HK-2 (cell line): ENCODE data around the gene NME9.

Experiments
- DNase-seq: peaks from one replicate; pipeline ENCODE4 v3.0.0-alpha.2; 2018; ENCODE audit not compliant: unreplicated experiment

NME9 gene

DNA sequence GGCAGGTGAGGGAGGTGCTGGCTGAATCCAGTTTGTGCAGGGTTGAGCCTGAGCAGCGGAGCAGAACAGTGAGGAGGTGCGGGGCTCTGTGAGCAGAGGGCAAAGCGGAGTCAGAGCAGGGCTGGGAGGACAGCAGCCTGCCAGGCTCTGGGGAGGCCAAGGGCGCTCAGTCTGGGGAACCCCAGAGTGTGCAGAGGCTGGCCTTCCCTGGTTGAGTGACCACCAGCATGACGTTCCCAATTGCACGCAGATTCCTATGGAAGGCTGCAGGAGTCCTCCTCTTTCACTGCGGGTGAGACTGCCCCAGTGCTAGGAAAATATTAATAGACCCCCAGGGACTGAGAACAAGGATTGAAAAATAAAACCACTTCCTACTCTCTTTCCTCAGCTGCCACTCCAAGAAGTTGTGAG, 31.9 kb upstream of the NME9 start:
- DNase-seq, result peak; percentile 93

DNA sequence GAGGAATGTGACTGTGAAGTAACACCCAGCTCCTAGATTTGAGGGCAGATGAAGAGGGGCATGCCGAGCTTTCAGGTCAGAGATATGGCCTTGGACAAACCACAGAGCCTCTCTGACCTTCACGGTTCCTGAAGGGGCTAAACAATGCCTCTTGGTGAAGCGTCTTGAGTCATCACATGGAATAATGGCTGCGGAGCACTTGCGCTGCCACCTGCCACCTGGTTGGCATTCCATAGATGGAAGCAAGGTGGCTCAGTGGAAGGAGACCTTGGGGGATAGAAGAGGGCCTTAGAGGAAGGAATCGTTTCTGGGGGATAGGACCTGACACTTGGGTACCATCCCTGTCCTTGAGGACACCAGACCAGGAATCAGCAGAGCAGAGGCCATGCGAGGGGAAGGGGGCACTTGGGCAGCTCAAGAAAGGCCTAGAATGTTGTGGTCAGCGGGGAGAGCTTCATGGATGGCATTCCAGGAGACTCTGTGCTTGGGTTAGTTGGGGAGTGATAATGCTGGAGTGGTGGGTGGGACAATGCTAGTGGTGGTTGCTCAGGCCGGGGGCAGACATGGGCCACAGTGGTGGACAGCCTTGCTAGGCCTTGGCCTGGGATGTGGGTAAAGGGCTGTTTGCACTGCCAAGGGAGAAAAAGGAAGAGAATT, 31.3 kb upstream of the NME9 start:
- DNase-seq, result no peak

DNA sequence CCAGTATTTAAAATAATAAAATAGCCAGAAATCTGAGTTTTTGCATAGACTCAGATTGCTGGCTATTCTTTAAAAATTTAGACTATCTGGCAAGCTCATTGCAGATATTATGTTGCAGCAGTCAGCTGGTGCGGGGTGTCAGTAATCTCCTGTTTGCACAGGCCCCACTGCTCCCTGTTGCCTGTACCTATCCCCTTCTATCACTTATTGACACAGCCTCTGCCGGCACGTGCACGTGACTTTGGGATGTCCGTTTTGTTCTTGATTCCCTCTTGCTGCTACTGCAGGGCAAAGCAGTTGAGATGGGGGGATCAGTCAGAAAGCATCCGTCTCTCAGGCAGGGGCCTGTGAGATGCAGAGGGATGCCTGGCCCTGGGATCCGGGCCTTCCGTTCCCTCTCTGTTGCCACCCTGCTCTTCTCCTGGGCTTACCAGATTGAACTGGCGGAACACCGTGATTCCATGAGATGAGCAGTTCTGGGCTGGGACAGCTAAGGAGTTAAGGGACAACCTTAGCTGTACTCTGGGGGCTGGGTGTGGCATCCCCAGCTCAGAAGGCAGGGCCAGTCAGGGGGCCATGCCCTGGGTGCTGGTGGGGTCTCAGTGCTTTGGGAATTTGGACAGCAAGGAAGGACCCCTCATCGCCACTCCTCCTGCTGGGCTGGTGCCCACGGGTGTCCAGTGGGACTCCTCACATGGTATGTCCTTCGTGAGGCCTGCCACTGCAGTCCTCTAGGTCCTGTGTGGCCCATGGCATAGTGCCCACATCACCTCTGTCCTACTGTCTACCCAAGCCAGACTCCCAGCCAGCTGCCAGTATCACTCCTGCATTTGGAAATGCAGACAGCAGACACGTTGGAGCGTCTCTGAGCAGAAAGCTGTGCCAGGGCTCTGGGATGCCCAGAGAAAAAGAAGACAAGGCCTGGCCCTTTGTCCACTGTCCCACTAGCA, 30.5 kb upstream of the NME9 start:
- DNase-seq, result no peak

DNA sequence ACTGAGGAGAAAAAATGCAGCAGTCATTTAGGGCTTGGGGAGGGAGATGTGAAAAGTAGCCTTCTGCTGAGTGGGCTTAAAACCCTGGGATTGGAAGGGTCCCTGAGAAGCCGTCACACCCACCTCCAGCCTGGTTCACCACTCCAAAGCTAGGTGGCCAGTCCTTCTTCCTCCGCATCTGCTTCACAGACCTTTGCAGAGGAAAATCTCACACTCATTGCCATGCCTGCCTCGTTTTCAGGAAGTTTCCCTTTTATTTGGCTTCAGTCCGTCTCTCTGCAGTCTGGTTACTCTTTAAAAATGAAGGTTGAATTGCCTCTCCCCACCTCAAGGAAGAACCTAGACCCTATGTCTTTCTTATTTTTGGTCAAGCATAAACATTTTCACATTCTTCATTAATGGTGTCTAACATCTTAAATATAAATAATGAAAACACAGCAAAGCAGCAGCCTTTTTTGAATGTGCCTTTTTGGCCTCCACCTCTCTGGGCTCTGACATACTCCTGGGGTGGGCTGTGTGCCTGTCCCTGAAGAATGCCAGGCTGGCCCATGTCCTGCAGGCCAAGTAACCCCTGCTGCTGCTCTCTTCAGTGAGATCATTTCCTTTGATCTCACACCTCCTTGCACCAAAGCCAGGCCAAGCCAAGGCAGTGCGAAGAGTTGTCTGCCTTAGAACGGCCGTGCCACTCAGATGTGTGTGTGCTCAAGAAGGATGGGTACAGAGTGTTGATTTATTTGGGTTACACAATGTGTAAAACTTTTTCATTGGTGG, 29.7 kb upstream of the NME9 start:
- DNase-seq, result no peak

DNA sequence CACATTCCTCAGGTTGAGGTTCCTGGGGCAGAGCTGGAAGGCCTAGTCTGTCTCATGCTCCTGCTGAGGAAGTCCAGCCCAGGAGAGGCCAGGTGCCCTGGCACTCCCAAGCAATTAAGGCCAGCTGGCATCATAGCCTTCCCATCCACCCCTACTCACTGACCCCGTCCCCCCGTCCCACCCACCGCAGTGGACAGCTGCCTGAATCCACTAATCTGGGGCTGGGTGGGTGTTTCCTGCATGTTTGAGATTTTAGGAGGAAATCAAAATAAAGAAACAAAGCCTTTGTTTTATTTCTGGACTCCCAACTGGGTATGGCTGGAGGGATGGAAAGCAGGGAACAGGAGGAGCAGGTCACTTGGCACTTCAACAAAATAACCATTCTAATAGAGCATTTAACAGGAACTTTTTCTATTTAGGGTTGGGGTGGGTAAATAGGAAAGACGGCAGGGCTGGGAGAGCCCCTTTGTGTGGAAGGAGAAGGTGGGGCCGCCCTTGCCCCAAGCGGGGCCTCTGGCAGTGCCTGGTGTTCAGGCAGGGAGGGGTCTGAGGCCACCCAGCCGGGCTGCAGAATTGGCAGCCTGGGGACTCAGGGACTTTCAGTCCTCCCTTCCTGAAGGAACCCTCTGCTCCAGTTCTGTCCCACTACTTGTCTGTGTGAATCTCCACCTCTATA, 27.2 kb upstream of the NME9 start:
- DNase-seq, result no peak

DNA sequence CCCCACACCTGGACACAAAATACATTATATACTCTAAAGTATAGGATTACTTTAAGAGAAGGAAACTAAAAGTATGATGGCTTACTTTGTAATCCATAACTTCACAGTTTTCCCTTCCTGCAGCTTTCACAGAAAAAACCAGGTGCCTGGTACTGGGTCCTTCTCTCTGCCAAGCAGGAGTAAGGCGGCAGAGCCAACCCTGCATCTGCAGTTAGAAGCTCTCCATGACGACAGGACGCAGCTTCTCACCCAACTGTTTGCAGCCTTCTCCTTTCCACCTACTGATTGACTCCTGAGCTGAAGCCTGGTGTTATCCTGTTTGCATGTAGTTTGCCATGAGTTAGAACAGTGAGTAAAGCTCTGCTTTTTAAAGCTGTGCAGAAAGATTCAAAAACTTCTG, 25.4 kb upstream of the NME9 start:
- DNase-seq, result no peak

DNA sequence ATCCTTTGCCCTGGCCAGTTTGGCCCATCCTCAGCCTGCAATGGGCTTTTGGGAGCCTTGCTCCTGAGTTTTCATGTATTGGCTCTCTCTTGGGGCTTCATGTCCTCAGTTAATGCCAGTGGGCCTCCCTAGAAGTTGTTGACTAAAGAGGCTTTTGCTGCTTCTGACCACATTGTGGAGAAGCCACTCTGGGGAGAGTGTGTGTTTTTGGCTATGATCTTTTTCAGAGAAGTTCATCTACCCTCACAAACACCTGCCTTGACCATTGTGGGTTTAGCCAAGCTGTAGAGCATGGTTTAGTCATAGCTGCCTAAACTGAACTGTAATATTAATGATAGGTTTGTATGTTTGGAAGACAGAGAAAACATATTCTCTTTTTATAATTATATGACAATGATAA, 24.7 kb upstream of the NME9 start:
- no peak for DNase-seq

DNA sequence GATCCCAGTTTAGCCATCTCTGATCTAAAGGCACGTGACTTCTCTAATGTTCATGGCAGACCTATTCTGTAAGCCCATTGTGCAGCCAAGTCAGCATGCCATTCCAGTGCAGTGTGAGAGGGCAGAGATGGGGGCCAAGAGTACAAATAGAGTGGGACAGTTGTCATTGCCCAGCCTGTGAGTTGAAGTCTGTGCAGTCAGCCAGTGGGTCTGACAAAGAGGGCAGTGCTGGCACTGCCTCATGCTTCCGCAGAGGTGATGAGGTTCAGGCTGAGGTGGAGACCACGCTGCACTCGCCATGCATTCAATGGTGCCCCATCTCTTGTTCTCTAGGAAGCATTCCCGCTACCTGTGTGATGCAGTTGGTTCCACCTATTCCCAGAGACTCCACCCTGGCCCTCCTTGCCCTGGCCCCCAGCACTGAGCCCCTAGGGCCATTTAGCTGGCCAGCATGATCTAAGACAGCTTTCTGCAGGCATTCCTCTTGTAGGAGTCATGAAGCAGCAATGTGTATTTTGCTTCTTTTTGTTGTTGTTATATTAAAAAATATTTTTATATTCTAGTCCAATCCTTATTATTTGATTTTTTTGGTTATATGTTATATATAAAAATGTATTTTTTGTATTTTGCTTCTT, 22.4 kb upstream of the NME9 start:
- no peak for DNase-seq

DNA sequence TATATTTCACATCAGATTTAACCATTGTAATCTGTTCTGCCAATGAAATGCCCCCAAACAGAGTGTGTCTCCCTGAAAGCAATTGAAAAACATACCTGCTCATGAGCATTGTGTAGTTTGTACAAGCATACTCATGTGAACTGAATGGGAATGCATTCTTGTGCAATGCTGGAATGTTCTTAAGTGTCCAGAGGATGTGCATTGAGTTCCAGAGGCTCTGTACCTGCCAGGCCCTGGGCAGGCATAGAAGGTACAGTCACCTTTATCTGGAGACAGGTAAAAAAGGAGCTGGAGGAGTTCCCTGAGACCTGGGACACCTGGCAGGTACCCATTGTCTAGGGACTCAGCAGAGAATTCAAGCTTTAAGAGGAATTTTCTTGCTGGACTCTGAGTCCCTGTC, 21.5 kb upstream of the NME9 start:
- DNase-seq, result no peak

DNA sequence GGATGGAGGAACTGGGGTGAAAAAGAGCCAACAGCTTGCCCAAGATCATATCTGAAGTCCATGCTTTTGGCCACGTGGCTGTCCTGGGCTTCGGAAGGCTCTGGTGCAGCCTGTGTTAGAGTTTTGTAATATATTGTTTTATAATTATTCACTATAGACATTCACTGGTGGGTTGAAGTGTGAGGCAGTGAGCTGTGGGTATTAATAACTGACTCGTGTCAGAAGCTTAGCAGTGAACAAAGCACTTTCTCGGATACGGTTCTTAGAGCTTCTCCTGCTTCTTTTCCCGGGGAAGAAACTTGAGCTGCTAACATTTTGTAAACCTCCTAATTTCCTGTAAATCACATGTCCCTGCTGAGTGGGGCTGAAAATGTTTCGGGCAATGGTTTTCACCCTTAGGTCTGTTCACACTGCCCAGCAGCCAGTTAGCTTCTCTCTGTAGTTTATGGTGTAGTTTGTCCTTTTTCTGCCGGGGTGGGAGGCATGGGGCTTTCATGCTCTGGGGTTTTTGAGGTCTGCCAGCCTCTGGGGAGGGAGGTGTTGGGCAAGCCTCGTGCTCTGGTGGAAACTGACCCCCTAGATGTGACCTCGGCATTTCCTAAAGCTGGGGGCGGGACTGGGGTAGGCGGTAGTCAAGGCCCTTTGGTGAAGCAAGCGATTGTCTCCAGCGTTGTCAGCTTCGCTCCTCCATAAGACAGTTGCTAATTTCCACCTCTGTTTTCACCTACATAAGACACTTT, 20.4 kb upstream of the NME9 start:
- DNase-seq, result no peak

DNA sequence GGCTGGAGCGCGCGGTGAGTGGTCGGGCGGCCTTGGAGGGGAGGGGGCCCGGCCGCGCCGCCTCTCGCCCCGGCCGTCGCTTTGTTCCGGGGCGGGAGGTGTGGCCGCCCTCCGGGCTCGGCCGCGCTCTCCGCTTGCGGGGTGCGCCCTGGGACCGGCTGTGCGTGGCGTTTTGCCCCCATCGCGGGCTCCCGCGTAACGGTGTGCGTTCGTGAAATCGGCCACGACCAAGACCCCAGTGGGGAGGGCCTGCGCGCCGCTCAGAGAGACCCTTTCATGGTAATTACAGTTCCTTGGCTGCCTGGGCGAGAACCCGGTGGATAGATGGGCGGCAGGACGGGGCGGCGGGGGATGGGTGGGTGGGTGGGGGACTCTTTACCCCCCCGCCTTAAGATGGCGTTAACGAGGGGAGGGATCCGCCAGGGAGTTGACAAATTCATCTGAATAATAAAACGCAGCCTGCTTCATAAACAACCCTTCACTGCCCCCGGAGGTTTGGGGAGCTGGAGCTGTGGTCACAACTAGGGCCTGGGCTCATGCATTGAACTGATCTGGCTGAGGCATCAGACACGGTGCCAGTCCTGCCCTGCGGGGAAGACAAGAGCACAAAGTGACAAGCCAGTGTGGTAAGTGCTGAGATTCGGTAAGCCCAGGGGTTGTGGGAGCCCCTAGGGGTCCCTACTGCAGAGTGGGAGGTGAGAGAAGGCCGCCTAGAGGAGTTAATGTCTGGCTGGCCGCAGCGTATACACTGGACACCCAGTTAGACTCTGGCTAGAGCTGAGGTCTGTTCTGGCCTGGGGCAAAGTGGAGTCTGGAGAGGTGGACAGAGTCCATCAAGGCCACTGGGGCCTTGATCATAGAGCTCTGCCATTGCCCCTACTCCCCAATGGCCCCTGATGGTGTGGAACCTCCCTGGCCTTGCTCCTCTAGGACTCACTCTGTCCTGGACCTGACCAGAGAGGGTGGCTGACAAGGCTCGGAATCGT, 19.4 kb upstream of the NME9 start:
- no peak for DNase-seq

DNA sequence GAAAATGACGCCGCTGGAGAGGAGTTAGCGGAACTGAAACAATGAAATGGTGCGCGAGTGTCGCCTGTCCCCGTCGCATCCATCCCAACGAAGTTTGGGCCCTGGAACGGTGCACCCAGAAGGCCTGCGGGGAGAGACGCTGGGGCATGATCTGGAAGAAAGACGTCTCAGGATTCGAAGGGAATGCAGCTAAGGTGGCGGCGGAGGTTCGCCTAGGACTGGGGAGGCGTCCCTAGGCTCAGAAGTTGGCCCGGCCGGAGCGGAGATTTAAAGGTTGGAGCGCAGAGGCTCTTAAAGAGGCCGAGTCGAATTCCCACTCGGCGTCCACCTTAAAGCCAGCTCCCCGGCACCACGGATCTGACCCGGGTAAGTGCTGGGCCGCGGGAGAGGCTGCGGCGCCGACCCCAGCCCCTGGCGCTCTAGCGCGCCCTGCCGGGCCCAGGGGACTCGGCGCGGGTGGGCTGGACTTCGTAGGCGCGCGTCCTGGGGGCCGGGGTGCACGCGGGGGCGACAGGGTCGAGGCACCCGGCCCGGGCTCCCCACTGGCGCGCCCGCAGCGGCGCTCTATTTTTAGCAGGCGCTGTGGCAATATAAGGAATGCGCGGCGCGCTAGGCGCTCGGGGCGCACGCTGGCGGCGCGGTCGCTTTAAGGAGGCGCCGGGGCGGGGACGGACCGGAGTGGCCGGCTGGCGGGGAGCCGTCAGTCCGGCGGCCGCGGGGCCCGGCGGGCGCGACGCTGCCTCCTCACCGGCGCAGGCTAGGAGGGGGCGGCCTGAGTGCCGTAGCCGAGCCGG, 18.5 kb upstream of the NME9 start, which contains the start of gene MRAS:
Gene MRAS, plus strand, starts transcription at position 620 of the 794 bp plus-strand sequence. CDS start 24,305 bp downstream, outside the sequence.
- peak; percentile 84 for DNase-seq

DNA sequence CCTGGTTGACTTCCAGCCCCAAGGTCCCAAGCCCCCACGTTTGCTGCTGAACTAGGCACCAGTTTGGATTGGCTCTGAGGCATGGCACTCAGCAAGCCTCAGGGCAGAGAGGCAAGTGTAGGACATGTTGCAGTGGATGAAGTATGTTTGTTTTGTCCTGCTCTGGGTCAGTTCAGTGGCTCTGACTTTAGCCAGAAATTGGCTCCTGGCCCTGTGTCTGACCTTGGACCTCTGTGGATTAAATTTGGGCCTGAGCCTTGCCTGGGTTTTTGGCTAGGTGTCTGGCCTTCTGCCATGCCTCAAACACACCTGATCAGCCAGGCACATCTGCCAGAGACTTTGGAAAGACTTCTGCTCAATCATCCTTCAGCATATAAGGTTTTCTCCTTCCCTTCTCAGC, 15.1 kb upstream of the NME9 start:
- no peak for DNase-seq

DNA sequence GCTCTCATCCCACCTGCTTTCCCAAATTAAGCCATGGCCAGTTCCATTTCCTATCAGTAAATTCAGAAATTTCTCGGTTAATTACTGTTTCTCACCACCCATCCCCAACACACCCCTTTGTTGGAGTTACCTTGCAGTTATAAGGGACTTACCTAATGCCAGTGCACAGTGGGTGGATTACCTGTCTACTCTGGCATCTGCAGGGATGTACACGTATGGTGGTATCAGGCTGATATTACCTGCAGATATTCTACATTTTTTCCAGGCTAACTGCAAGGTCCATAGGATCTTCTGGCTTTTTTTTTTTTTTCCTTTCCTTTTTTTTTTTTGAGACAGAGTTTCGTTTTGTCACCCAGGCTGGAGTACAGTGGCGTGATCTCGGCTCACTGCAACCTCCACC, 10.9 kb upstream of the NME9 start:
- DNase-seq, result no peak

DNA sequence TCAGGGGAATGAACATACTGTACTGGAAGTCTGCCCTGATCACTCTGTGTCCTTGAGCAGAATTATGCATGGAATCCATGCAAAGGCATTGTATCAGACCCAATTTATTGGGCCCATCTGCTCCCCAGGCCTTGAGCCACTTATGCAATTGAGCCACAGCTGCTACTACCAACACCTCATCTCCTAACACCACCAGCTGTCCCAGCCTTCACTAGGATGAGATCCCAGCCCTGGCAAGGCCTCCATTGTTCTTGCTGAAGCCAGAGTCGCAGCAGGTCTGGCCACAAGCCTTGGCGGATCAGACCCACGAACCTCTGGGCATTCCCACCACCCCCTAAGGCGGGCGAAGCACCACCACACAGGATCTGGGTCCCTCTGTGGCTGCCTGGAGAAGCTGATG, 9.2 kb upstream of the NME9 start:
- DNase-seq, result no peak

DNA sequence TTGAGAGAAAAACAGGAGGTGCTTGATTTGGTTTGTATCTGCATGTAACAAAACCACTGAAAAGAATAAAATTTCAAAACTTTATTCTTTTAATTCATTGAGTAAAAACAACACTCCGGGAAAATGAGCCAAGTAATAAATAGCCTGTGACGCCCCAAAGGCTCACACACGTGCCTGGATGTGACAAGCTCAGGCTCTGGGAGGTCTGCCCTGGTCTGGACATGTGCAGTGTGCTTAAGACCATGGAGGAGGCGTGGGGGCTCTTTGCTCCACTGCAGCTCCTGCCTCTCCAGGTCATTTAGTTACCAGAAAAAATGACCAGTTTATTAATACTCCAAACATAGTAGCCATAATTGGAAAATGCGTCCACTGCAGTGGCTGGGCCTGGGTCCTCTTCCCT, 8.6 kb upstream of the NME9 start:
- no peak for DNase-seq

DNA sequence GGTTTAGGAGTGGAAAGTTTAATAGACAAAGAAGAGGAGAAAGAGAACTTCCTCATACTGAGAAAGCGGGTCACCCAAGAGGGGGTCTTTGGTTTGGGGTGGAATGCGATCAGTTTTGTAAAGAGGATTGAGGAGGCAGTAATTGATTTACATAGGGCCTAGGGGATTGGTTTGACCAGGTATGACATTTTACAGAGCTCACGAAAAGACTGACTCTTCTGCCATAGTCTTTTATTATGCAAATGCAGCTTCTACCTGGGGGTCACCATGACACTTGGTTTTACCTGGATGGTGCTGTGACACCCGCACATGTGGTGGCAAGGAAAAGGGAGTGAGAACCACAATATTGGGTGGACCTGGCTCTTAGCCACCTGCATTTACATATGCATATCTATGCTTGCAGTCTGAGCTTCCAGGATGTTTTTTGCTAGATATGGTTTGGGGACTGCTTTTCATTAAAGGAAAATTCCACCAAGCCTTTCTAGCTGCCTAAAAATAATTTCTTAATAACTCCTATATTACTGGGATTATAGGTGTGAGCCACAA, 6.9 kb upstream of the NME9 start:
- DNase-seq, result no peak

DNA sequence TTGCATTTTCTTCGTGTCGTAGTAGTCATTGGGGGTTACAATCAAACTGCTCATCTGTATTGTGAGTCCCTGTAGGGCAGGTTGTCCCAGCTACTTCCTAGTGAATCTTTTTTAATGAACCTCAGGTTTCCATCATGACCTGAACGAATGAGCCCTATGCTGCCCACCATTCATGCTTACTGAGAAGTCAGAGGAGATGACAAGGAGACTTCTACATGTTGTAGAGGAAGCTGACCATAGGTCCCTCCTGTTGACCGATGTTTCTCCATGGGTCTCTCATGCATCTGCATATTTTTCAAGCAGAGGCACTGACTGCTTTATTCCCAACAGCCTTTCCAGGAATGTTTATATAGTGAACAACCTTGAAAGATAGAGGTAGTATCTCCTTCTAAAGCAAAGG, 5.0 kb upstream of the NME9 start:
- DNase-seq, result no peak
